H1 (cell line): ENCODE data around the gene SCAF11. TPM values are rescaled to one million over a fixed set of nuclear protein-coding genes. Genes with fewer than 3 reads are reported as not detected.

ENCODE experiments used
- BACH1 ChIP-seq: IDR thresholded peaks from 2 replicates; pipeline ENCODE4 v1.6.1; 2012; ENCODE audit warnings: low read length, improper control_type of control experiment
- CBX8 ChIP-seq: fragments of 300-800, 300-1000 bp; sonication (generic); IDR thresholded peaks from 2 replicates; pipeline ENCODE4 v1.7.1; 2016; ENCODE audit warnings: low read depth, low read length, borderline replicate concordance
- CREB1 ChIP-seq: IDR thresholded peaks from 2 replicates; pipeline ENCODE4 v1.6.1; 2012; ENCODE audit warnings: inconsistent platforms
- KDM1A ChIP-seq: fragments of 200-600, 300-600 bp; sonication (generic); IDR thresholded peaks from 2 replicates; pipeline ENCODE4 v1.7.1; 2016; ENCODE audit warnings: mild to moderate bottlenecking, low read length, borderline replicate concordance
- SP1 ChIP-seq: IDR thresholded peaks from 2 replicates; pipeline ENCODE4 v1.6.1; 2011; ENCODE audit warnings: low read depth, low read length
- SRF ChIP-seq: IDR thresholded peaks from 2 replicates; pipeline ENCODE4 v1.6.1; 2011; ENCODE audit warnings: mild to moderate bottlenecking, low read depth, low read length, moderate library complexity
- polyA plus RNA-seq, 7 experiments: library from polyadenylated mRNA; depleted of rRNA in 3 of 7; stranded (reverse) in 5 of 7; unstranded in 2 of 7; fragments of >200 nt in 5 of 7; fragments of 200-250 nt in 2 of 7; gene quantifications; 1 replicate in 5 of 7; 2 replicates in 1 of 7; 4 replicates in 1 of 7; pipeline versions ENCODE4 v1.2.1 to v1.2.3, GENCODE V29; 2011 to 2013; ENCODE audit warnings: missing spikeins in 2 of 7, mixed read lengths in 2 of 7
- total RNA-seq: library from RNA; stranded (reverse); fragmentation: NEBNext Ultra II Directional; extraction: Animal tissue kit (Norgen Biotek cat#: 25700); gene quantifications from 2 replicates; pipeline ENCODE4 v1.2.1, GENCODE V29; 2021
- TF ChIP-seq, protein P1 (sequence below): fragments of 300-600 bp; sonication (generic); IDR thresholded peaks from 2 replicates; pipeline ENCODE4 v1.7.1; 2012; ENCODE audit warnings: low read length, moderate library complexity, mild to moderate bottlenecking, inconsistent platforms; ENCODE audit not compliant: insufficient replicate concordance
- TF ChIP-seq, protein P2 (sequence below): IDR thresholded peaks from 2 replicates; pipeline ENCODE4 v1.6.1; 2012; ENCODE audit warnings: inconsistent platforms
- TF ChIP-seq, protein P3 (sequence below), 3 experiments: IDR thresholded peaks; 1 replicate in 2 of 3; 2 replicates in 1 of 3; pipeline versions ENCODE4 v1.5.1 to v1.6.1; 2011; ENCODE audit warnings: low read length in 3 of 3, mild to moderate bottlenecking in 3 of 3, inconsistent platforms in 2 of 3, low read depth in 1 of 3, moderate library complexity in 1 of 3; ENCODE audit not compliant: insufficient read depth in 1 of 3; ENCODE audit errors: control extremely low read depth in 1 of 3

The SCAF11 gene
- total and polyA plus RNA-seq, 2 of the 8 experiments (the other 6 are each of a cell fraction or from before 2014, with no cell fraction given), result 15.1 to 77.8 TPM

DNA sequence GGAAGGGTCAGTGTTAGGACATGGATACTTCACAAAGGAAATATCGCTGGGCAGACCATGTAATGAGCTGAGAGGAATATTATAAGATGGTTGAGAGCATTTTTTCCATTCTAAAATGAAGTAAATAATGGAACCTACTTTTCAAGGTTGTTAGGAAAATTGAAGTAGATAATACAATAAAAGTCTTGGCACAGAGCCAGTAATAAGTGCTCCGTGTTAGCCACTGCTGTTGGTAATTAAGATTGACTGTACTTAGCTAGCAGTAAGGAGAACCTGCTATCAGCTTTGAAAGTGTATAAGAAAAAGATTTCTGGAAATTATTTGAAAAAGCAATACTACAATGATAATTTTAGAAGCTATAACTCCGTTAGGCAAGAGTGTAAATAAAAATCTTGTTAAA, 77.6 kb downstream of the SCAF11 start (continued):
- TF ChIP-seq, protein P1, sequence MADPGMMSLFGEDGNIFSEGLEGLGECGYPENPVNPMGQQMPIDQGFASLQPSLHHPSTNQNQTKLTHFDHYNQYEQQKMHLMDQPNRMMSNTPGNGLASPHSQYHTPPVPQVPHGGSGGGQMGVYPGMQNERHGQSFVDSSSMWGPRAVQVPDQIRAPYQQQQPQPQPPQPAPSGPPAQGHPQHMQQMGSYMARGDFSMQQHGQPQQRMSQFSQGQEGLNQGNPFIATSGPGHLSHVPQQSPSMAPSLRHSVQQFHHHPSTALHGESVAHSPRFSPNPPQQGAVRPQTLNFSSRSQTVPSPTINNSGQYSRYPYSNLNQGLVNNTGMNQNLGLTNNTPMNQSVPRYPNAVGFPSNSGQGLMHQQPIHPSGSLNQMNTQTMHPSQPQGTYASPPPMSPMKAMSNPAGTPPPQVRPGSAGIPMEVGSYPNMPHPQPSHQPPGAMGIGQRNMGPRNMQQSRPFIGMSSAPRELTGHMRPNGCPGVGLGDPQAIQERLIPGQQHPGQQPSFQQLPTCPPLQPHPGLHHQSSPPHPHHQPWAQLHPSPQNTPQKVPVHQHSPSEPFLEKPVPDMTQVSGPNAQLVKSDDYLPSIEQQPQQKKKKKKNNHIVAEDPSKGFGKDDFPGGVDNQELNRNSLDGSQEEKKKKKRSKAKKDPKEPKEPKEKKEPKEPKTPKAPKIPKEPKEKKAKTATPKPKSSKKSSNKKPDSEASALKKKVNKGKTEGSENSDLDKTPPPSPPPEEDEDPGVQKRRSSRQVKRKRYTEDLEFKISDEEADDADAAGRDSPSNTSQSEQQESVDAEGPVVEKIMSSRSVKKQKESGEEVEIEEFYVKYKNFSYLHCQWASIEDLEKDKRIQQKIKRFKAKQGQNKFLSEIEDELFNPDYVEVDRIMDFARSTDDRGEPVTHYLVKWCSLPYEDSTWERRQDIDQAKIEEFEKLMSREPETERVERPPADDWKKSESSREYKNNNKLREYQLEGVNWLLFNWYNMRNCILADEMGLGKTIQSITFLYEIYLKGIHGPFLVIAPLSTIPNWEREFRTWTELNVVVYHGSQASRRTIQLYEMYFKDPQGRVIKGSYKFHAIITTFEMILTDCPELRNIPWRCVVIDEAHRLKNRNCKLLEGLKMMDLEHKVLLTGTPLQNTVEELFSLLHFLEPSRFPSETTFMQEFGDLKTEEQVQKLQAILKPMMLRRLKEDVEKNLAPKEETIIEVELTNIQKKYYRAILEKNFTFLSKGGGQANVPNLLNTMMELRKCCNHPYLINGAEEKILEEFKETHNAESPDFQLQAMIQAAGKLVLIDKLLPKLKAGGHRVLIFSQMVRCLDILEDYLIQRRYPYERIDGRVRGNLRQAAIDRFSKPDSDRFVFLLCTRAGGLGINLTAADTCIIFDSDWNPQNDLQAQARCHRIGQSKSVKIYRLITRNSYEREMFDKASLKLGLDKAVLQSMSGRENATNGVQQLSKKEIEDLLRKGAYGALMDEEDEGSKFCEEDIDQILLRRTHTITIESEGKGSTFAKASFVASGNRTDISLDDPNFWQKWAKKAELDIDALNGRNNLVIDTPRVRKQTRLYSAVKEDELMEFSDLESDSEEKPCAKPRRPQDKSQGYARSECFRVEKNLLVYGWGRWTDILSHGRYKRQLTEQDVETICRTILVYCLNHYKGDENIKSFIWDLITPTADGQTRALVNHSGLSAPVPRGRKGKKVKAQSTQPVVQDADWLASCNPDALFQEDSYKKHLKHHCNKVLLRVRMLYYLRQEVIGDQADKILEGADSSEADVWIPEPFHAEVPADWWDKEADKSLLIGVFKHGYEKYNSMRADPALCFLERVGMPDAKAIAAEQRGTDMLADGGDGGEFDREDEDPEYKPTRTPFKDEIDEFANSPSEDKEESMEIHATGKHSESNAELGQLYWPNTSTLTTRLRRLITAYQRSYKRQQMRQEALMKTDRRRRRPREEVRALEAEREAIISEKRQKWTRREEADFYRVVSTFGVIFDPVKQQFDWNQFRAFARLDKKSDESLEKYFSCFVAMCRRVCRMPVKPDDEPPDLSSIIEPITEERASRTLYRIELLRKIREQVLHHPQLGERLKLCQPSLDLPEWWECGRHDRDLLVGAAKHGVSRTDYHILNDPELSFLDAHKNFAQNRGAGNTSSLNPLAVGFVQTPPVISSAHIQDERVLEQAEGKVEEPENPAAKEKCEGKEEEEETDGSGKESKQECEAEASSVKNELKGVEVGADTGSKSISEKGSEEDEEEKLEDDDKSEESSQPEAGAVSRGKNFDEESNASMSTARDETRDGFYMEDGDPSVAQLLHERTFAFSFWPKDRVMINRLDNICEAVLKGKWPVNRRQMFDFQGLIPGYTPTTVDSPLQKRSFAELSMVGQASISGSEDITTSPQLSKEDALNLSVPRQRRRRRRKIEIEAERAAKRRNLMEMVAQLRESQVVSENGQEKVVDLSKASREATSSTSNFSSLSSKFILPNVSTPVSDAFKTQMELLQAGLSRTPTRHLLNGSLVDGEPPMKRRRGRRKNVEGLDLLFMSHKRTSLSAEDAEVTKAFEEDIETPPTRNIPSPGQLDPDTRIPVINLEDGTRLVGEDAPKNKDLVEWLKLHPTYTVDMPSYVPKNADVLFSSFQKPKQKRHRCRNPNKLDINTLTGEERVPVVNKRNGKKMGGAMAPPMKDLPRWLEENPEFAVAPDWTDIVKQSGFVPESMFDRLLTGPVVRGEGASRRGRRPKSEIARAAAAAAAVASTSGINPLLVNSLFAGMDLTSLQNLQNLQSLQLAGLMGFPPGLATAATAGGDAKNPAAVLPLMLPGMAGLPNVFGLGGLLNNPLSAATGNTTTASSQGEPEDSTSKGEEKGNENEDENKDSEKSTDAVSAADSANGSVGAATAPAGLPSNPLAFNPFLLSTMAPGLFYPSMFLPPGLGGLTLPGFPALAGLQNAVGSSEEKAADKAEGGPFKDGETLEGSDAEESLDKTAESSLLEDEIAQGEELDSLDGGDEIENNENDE, result no peak
- TF ChIP-seq KDM1A (no peak), SP1 (no peak), SRF (no peak), BACH1 (no peak), CBX8 (no peak), CREB1 (no peak)
- TF ChIP-seq, protein P2, sequence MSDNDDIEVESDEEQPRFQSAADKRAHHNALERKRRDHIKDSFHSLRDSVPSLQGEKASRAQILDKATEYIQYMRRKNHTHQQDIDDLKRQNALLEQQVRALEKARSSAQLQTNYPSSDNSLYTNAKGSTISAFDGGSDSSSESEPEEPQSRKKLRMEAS, result no peak
- TF ChIP-seq, protein P3, sequence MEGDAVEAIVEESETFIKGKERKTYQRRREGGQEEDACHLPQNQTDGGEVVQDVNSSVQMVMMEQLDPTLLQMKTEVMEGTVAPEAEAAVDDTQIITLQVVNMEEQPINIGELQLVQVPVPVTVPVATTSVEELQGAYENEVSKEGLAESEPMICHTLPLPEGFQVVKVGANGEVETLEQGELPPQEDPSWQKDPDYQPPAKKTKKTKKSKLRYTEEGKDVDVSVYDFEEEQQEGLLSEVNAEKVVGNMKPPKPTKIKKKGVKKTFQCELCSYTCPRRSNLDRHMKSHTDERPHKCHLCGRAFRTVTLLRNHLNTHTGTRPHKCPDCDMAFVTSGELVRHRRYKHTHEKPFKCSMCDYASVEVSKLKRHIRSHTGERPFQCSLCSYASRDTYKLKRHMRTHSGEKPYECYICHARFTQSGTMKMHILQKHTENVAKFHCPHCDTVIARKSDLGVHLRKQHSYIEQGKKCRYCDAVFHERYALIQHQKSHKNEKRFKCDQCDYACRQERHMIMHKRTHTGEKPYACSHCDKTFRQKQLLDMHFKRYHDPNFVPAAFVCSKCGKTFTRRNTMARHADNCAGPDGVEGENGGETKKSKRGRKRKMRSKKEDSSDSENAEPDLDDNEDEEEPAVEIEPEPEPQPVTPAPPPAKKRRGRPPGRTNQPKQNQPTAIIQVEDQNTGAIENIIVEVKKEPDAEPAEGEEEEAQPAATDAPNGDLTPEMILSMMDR (IDR thresholded peaks at IDR 0.05; ENCODE audit: control extremely low read depth in 1 of 3, insufficient read depth in 1 of 3, low read depth in 1 of 3, low read length in 3 of 3), result no peak
- TF ChIP-seq, all 59 proteins: peak for 0
